PC-3 (cell line): ENCODE data around the gene USF1. TPM values are rescaled to one million over a fixed set of nuclear protein-coding genes. Genes with fewer than 3 reads are reported as not detected.
A peak's percentile ranks its signal among the peaks of the same experiment; 100 is the strongest.

Source experiments
- ATAC-seq: fragments of 200-7000 bp; cut with Tn5 transposase; 2 replicates; pipeline ENCODE4 v1.9.1; 2020; ENCODE audit warnings: mild to moderate bottlenecking, moderate library complexity
- BruUV-seq: library from RNA; stranded (reverse); fragments of 400-500 nt; replicated peaks from 2 replicates; lab custom pipeline; 2021; lab: Mats Ljungman, UMichigan
- CTCF ChIA-PET: fragments of 300-600 bp; sonication (Branson Sonifier 250); formaldehyde crosslinking; loops from one replicate; lab custom pipeline; 2022; ENCODE audit warnings: antibody characterized with exemption; lab: Charles Lee
- POLR2A ChIA-PET: fragments of 300-600 bp; sonication (Branson Sonifier 250); formaldehyde crosslinking; loops from one replicate; lab custom pipeline; 2022; ENCODE audit warnings: antibody characterized with exemption; ENCODE audit not compliant: unreplicated experiment; lab: Charles Lee
- DNase-seq: peaks from one replicate; pipeline ENCODE4 v3.0.0-alpha.2; 2015
- H2AFZ ChIP-seq: fragments of 300-600 bp; sonication (generic); 2 replicates; pipeline ENCODE4 v1.6.0; 2016; ENCODE audit warnings: antibody characterized with exemption, low read length
- H3F3A ChIP-seq: fragments of 300-600 bp; sonication (generic); one replicate; pipeline ENCODE4 v1.6.0; 2017; ENCODE audit warnings: antibody characterized with exemption, low read length, control low read depth, mild to moderate bottlenecking; ENCODE audit not compliant: unreplicated experiment
- H3K27ac ChIP-seq: fragments of 300-600 bp; sonication (generic); 2 replicates; pipeline ENCODE4 v1.5.1; 2016; ENCODE audit warnings: mild to moderate bottlenecking, low read length
- H3K27me3 ChIP-seq: fragments of 300-600 bp; sonication (generic); 2 replicates; pipeline ENCODE4 v1.6.1; 2016; ENCODE audit warnings: low read length, mixed read lengths
- H3K36me3 ChIP-seq: fragments of 300-600 bp; sonication (generic); 2 replicates; pipeline ENCODE4 v1.6.1; 2016; ENCODE audit warnings: low read depth, mixed run types, low read length, mixed read lengths
- H3K4me1 ChIP-seq: fragments of 300-600 bp; sonication (generic); 2 replicates; pipeline ENCODE4 v1.5.1; 2016; ENCODE audit warnings: low read length; ENCODE audit not compliant: insufficient read depth
- H3K4me2 ChIP-seq: fragments of 300-600 bp; sonication (generic); 2 replicates; pipeline ENCODE4 v1.6.0; 2016; ENCODE audit warnings: low read length
- H3K4me3 ChIP-seq: fragments of 300-600 bp; sonication (generic); 2 replicates; pipeline ENCODE4 v1.5.1; 2016; ENCODE audit warnings: mild to moderate bottlenecking, low read length, mixed read lengths
- H3K79me2 ChIP-seq: fragments of 300-600 bp; sonication (generic); 2 replicates; pipeline ENCODE4 v1.6.1; 2017; ENCODE audit warnings: low read length, mixed read lengths
- H3K9ac ChIP-seq: fragments of 300-600 bp; sonication (generic); 2 replicates; pipeline ENCODE4 v1.6.0; 2016; ENCODE audit warnings: mild to moderate bottlenecking, low read length
- H3K9me2 ChIP-seq: fragments of 300-600 bp; sonication (generic); replicated peaks from 2 replicates; pipeline ENCODE4 v1.6.1; 2016; ENCODE audit warnings: mixed run types, low read length, mixed read lengths
- H3K9me3 ChIP-seq: fragments of 300-600 bp; sonication (generic); 2 replicates; pipeline ENCODE4 v1.6.1; 2016; ENCODE audit warnings: low read length, mixed read lengths
- H4K20me1 ChIP-seq: fragments of 300-600 bp; sonication (generic); 2 replicates; pipeline ENCODE4 v1.6.1; 2016; ENCODE audit warnings: low read length, mixed read lengths
- EZH2 ChIP-seq: fragments of 300-600 bp; sonication (generic); IDR thresholded peaks from one replicate; pipeline ENCODE4 v1.6.1; 2017; ENCODE audit warnings: antibody characterized with exemption, mild to moderate bottlenecking, low read length; ENCODE audit not compliant: unreplicated experiment
- EZH2phosphoT487 ChIP-seq: fragments of 300-600 bp; sonication (generic); IDR thresholded peaks from 2 replicates; pipeline ENCODE4 v1.6.1; 2018; ENCODE audit warnings: mild to moderate bottlenecking, antibody characterized with exemption, low read length, borderline replicate concordance
- intact Hi-C: fragments of 100-400 bp; cut with micrococcal nuclease; formaldehyde crosslinking; loops from 2 replicates; pipeline ENCODE4 v1.9.0; 2023
- total RNA-seq: library from RNA; depleted of rRNA; stranded (reverse); fragments of >200 nt; gene quantifications from 2 replicates; pipeline ENCODE4 v1.2.3, GENCODE V29; 2014
- TF ChIP-seq, protein P1 (sequence below): fragments of 300-600 bp; sonication (generic); conservative IDR thresholded peaks from 2 replicates; pipeline ENCODE4 v1.5.1; 2017; ENCODE audit warnings: antibody characterized with exemption, low read depth, mild to moderate bottlenecking, low read length

Gene USF1
- total RNA-seq, 1 experiment from 2014 or later, result 113 TPM

DNA sequence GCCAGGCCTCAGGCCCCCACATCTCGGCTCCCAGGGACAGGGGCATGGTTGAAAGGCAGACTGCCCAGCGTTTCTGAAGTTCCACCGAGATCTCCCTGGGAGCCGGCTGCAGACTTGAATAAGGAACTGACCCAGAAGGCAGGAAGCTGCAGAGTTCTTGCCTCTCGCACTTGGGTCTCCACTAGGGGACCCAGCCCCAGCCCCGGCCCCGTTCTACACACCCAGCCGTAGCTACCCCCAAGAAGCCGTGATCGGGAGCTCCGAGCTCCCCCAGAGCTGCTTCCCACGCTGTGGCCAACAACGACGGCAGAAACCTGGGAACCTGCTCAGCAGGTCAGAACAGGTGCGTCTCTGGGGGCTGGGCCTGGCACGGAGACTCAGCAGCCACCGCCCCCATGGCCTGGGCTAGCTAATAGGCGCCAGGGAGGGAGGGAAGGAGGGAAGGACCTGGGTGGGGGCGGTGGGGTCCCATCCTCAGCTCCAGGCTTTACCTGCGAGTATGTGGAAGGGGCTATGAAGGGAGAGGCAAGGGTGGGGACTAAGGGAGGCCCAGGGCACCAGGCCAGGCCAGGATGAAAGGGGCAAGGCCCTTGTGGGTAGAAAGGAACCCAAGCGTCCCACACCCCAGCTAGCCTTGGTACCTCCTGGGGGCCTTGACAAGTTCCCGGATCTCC is 43.6 kb upstream of the USF1 start, which contains the start of gene NECTIN4:
NECTIN4 (minus strand) TSS at position 308 of the 674 bp plus-strand sequence; CDS start at position 46, 262 bp downstream.
- ChIA-PET CTCF (no interaction called here), POLR2A (interaction anchor here (0.6 kb wide), 1 partner anchor 19 kb away, joined by 4 read pairs; no protein-coding TSS in a partner anchor)
- peak; percentile 39 for ATAC-seq
- H4K20me1 ChIP-seq, result no peaks in the 10 kb centered on the region
- H3K9me3 ChIP-seq, result no peaks in the 10 kb centered on the region
- TF ChIP-seq, protein P1, sequence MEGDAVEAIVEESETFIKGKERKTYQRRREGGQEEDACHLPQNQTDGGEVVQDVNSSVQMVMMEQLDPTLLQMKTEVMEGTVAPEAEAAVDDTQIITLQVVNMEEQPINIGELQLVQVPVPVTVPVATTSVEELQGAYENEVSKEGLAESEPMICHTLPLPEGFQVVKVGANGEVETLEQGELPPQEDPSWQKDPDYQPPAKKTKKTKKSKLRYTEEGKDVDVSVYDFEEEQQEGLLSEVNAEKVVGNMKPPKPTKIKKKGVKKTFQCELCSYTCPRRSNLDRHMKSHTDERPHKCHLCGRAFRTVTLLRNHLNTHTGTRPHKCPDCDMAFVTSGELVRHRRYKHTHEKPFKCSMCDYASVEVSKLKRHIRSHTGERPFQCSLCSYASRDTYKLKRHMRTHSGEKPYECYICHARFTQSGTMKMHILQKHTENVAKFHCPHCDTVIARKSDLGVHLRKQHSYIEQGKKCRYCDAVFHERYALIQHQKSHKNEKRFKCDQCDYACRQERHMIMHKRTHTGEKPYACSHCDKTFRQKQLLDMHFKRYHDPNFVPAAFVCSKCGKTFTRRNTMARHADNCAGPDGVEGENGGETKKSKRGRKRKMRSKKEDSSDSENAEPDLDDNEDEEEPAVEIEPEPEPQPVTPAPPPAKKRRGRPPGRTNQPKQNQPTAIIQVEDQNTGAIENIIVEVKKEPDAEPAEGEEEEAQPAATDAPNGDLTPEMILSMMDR, result no peak
- TF ChIP-seq EZH2phosphoT487 (no peak), EZH2 (no peak)
- peak within 1 kb of the TSS; percentile 80 for H3K27ac ChIP-seq
- H3K4me1 ChIP-seq, result peaks cover 75% of the 10 kb centered on the region
- H3K27me3 ChIP-seq, result no peaks in the 10 kb centered on the region
- peak within 1 kb of the TSS; percentile 68 for H3K9ac ChIP-seq
- no peaks in the 10 kb centered on the region for H3K36me3 ChIP-seq
- peak within 1 kb of the TSS; percentile 41; the same call in 1 of the 2 replicates for H2AFZ ChIP-seq
- peaks cover 26% of the 10 kb centered on the region for H3K79me2 ChIP-seq
- intact Hi-C loops, result no loop called here
- H3K9me2 ChIP-seq, result no peaks in the 10 kb centered on the region
- peak within 1 kb of the TSS; percentile 58 for H3K4me3 ChIP-seq
- H3F3A ChIP-seq, result no peaks in the 10 kb centered on the region
- DNase-seq, result peak; percentile 85
- peak within 1 kb of the TSS; percentile 83 for H3K4me2 ChIP-seq
- TSS peak; percentile 44 for BruUV-seq

DNA sequence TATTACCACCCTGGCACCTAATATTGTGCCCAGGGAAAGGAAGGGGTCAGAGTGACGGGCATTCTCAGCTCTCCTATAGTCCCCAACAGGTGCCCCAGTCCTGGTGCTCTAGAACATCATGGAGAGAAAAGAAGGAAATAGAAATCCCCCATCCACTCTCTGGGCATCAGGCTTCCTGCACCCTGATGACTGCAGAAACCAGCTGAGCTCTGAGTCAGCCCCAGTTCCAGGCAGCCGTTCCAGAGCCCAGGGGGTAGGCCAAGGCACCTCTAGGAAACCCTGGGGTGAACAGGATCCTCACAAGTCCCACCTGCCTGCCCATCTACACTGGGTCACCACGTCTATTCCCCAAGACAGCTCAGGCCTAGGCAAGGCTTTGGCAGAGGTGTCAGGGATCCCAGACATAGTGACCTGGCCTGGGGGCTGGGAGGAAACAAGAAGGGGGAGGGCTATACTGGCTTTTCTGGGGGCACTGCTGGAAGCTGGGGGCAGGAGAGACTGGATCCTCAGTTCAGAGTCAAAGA is 42.9 kb upstream of the USF1 start:
- Histone ChIP-seq H3K27ac (peak overlapping the region; percentile 80), H3K4me1 (peaks cover 83% of the 10 kb centered on the region), H3K9me2 (no peaks in the 10 kb centered on the region), H4K20me1 (no peaks in the 10 kb centered on the region), H3K36me3 (no peaks in the 10 kb centered on the region), H3K27me3 (no peaks in the 10 kb centered on the region), H3K79me2 (peaks cover 26% of the 10 kb centered on the region), H3F3A (no peaks in the 10 kb centered on the region), H3K9ac (peak overlapping the region; percentile 68), H2AFZ (no peak overlapping the region), H3K4me3 (peak overlapping the region; percentile 58), H3K9me3 (no peaks in the 10 kb centered on the region), H3K4me2 (peak overlapping the region; percentile 83)
- CTCF ChIA-PET, result interaction anchor here (0.6 kb wide), 1 partner anchor 9 kb away, joined by 4 read pairs; no protein-coding TSS in a partner anchor
- DNase-seq (peak; percentile 64), ATAC-seq (peak; percentile 38)
- BruUV-seq, result no TSS peak
- intact Hi-C loops, result no loop called here
- TF ChIP-seq EZH2 (no peak), EZH2phosphoT487 (no peak)
- POLR2A ChIA-PET, result no interaction called here

DNA sequence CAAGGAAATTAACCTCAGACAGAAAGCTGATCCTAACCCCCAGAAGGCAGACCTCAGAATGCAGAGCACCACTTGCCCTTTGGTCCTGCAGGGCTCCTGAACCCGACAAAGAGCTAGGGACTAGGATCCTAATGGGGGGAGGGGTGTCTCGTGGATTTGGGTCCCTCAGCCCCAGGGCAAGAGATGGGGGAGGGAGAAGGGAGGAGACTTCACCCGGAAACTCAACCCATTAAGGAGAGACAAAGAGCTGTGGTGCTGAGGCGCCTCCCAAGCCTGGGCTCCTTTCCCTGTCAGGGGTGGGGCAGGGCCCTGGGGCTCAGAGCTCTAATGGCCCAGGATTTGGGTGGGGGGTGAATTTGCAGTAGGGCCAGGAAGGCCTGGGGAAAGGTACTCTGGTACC is 40.7 kb upstream of the USF1 start:
- ChIA-PET CTCF (no interaction called here), POLR2A (interaction anchor here (0.6 kb wide), 1 partner anchor 65 kb away, joined by 3 read pairs; no protein-coding TSS in a partner anchor)
- TF ChIP-seq, protein P1, result no peak
- TF ChIP-seq EZH2phosphoT487 (no peak), EZH2 (no peak)
- Histone ChIP-seq H3K4me2 (peak overlapping the region; percentile 26; the same call in 1 of the 2 replicates), H3K9me2 (no peaks in the 10 kb centered on the region), H4K20me1 (no peaks in the 10 kb centered on the region), H3K36me3 (no peaks in the 10 kb centered on the region), H2AFZ (no peak overlapping the region), H3K27ac (no peak overlapping the region), H3K9me3 (no peaks in the 10 kb centered on the region), H3K79me2 (peaks cover 26% of the 10 kb centered on the region), H3F3A (no peaks in the 10 kb centered on the region), H3K27me3 (no peaks in the 10 kb centered on the region), H3K4me3 (no peak overlapping the region), H3K4me1 (peaks cover 83% of the 10 kb centered on the region), H3K9ac (no peak overlapping the region)
- intact Hi-C loops, result no loop called here
- ATAC-seq, result no peak
- BruUV-seq, result no TSS peak
- no peak for DNase-seq
